Measurements from ENCODE around the gene PAPOLG.
"Not testable (repeated sequence)": the region's sequence is repeated elsewhere in the genome, so short reads cannot be mapped to it uniquely, and the experiment has no call there.

The PAPOLG gene

GRCh38 chr2:60775048-60775639 lies 19.1 kb downstream of the PAPOLG start:
- DNase-seq: no peak

- DNase-seq: no peak
Measured at GRCh38 chr2:60778352-60778751, 22.3 kb downstream of the PAPOLG start.

GRCh38 chr2:60779426-60779825 lies 23.4 kb downstream of the PAPOLG start:
- no peak for DNase-seq

GRCh38 chr2:60780721-60781120 lies 24.7 kb downstream of the PAPOLG start:
- no peak for DNase-seq

- no peak for DNase-seq
Measured at GRCh38 chr2:60793169-60793568, 37.1 kb downstream of the PAPOLG start.

DNA sequence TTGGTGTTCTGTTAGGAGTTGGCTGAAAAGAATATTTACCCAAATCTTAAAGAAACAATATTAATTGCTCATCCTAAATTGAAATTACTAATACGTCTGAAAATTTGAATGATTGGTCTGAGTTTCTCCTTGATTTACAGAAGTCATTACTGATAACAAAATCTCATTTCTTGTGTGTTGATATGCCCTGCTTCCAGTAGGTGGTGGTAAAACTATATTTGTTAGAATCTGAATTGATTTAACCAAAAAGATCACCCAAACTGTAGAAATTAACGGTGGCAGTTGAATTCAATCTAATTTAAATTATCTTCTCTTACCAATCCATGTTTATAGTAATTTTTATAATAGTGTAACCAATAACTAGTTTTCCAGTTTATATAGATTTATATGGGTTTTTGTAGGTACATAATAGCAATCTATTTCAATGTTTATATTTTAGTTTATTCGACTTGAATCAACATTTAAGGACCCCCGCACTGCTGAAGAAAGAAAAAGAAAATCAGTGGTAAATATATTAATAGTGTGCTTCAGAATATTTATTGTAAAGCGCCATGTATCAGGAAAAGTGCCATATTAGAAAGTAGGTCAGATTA lies 38.3 kb downstream of the PAPOLG start:
- DNase-seq: no peak

DNA sequence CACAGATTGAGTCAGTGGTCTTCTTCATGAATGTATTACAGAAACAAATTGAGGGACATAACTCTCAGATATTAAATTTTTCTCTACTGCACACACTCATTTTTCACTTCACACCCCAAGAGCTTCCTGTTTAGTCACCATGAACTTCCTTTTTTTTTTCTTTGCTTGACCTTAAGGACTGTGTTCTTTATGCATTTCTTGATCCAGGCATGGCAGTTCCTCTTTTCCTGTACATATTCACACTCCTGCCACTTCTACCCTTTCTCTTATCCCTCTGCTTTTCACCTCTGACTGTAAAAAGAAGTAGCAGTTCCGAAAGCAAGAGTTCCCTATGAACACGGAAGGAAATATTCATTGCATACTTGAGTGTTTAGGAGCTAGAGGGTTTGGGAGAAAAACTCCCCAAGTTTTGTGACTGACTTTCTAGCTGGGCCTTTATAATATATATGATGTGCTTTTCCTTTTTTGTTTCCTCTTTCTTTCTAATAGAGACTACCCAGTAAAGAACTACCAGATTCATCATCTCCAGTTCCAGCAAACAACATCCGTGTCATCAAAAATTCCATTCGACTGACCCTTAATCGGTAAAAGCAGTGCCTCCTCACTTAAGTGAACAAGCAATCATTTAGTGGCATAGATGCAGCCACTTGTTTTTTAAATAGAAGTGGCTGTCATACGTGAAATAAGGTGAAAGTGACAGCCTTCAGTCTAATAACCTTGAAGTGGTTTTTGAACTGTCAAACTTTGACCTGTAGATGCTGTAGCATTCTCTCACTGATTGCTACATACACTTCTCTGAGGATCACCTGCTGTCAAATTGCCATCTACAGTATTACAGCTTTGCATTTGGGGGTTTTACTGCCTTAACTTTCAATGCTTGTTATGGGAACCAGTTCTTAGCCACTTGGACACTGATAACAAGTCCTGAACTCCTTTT lies 40.8 kb downstream of the PAPOLG start:
- no peak for DNase-seq

- no peak for DNase-seq
Measured at GRCh38 chr2:60804473-60804872, 48.4 kb downstream of the PAPOLG start.

GRCh38 chr2:60806595-60806987 lies 50.5 kb downstream of the PAPOLG start:
- no peak for DNase-seq

DNA sequence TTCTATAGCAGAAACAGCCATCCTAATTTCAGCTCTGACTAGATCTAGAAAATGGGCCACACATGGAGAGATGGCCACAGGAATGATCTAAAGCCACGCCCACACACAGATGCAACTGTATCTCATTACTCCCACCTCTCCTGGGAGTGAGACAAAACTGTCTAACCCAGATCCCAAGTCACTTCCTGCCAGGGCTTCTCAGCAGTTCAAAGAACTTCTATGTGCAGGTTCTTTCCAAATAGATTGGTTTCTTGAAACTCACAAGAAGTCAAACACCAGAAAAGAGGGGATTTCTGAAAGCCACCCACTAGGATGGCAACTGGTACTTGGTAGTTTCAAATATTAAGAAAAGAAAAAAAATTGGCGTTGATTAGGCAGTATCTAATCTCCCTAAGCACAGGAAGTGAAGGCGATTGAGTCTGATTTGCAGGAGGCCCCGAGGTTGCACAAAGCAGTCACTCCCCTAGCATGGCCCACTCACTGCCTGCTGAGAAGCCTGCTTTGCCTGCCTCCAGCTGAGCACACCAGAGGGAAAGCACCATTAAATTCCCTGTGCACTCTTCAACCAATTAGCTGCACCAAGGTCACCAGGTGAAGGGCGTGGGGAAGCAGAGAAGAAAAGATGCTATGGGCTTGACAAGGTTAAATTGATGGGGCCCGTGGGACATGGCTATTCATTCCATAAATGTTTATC lies 51.1 kb downstream of the PAPOLG start:
- DNase-seq: peak in 1 of 4 experiments; percentile 12

DNA sequence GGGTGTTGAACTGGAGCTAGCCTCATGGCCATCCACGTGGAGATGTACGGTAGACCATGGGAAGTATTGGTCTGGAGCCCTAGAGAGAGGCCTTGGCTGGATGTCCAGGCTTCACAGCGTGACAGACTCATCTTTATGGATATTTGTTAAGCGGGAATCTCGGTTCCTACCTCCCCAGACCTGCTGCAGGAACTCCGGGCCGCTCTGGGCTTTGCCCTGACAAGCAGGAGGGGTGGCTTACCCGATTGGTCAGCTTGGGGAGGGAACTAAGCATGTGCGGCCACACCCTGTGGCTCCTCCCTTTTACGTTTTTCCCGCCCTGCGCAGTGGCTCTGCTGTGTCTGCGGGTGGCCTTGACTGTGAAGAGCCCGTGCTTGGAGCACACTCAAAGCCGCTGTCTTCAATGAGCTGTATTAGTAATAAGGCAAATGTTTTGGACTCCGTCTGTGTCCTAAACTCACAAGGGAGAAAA lies 52.3 kb downstream of the PAPOLG start:
- no peak for DNase-seq

DNA sequence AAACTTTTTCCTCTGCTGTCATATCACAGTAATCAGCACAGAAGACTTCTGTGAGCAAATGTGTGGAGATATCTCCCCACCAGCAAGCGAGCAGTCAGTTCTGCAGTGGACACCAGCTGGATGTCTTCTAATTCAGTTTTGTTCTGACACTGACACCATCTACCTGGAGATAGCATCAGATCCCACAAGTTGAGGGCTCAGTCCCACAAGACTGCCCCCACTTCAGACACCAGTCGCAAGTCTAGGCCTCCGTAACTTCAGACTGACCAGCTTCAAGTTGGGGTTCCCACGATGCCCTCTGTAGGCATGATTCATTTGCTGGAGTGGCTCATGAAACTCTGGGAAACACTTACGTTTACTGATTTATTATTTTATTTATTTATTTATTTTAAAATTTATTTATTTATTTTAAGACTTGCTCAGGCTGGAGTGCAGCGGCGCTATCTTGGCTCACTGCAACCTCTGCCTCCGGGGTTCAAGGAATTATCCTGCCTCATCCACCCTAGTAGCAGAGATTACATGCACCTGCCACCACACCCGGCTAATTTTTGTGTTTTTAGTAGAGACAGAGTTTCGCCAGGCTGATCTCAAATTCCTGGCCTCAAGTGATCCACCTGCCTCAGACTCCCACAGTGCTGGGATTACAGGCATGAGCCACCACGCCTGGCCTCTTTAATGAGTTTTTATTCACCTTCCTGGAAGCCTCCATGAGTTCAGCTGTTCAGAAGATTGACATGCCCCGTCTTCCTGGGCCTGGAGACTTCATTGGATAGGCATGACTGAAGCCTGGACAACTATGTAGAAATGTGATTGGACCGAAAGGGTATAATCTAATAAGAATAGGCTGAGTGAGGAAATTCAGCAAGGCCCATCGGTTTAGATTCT lies 55.7 kb downstream of the PAPOLG start:
- no peak for DNase-seq

- DNase-seq: not testable (repeated sequence)
Measured at GRCh38 chr2:60817191-60817590, 61.1 kb downstream of the PAPOLG start.

- no peak for DNase-seq
Measured at GRCh38 chr2:60818272-60818671, 62.2 kb downstream of the PAPOLG start.

DNA sequence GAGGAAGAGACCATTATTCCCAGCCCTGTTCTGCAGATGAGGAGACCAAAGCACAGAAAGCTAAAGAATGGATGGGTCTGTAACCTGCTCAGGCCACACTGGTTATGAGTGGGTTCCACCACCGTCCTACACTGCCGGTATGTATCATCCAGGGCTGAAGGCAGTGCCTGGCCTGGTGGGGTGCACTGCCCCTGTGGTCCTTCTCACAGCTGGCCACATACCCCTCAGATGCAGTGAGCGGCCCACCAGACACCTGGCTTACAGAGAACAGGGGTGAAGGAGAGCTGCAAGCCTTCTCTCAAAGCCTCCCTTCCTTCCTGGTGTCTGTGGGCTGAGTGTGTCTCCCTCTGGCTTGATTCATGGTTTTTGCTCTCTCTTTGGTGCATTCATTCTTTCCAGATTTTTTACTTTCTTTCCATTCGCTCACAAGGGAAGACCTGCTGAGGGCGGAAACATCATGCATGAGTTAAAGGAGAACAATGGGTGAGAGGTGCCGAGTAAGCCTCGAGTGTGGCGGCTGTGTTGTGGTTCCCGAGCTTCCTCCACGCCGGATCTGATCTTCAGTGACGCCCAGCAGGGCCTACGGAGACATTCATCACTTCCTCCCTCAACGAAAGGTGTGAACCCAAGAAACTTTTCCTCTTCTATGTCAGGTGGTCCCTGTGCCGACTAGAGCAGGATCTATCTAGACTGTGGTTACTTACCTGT lies 63.2 kb downstream of the PAPOLG start:
- DNase-seq: peak; percentile 30 to 58 (median 42)

DNA sequence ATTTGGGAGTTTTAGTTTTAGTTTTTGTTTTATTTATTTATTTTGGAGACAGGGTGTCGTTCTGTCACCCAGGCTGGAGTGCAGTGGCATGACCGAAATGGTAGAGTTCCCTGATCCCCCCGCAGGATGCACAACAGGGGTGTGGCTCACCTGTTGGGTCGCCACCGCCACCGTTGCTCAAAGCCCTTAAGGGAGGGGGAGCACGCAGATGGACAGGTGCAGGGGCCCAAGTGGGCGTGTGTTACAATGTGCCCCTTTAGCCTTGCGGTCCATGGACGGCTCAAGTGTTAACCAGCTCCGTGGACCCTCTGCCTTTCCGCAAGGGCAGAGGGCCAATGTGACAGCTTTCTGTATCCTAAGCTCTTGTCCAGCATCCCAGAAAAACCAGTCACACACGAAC lies 63.9 kb downstream of the PAPOLG start:
- no peak for DNase-seq

DNA sequence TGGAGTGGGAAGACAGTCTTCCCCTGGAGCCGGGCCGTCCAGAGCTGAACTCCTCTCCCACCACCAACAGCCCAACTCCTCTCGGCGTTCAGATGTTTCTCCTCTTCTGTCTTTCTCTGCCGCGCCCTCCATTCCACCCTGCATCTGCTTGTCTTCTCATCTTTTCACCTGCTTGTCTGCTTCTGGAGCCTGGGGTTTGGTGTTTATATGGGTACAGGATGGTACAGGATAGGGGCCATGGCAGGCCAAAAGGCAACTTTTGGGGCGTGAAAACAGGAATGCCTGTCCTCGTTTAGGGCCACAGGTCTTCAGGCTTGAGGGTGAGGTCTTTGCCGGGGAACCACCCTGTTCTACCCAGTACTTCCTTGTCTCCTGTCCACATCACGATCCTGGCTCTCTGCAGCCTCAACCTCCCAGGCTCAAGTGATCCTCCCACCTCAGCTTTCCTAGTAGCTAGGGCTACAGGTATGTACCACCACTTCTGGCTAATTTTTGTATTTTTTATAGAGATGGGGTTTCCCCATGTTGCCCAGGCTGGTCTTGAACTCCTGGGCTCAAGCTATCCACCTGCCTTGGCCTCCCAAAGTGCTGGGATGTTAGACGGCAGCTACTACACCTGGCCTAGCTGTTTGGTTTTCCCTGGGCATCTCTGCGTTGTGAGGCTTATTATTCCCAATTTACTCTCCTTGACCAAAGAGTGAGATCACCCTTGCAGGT lies 64.5 kb downstream of the PAPOLG start:
- DNase-seq: no peak

GRCh38 chr2:60821133-60821469 lies 65.0 kb downstream of the PAPOLG start:
- no peak for DNase-seq

- DNase-seq: no peak
Measured at GRCh38 chr2:60821587-60822302, 65.7 kb downstream of the PAPOLG start.

DNA sequence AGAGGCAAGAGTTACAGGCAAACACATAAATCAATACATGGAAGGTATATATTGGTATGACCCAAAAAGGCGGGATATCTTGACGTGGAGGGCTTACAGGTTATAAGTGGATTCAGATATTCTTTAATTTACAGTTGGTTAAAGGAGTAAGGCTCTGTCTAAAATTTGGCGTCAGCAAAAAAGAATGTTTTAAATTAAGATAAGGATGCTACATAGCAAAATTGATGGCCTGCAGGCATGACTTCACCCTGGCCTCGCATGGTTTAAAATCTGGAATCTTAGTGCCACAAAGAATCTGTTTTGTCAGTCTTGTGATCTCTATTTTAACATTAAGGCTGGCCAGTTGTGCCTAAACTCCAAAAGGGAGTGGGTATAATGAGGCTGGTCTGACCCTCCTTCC lies 66.9 kb downstream of the PAPOLG start:
- no peak for DNase-seq

Measured in activated CD4-positive, CD25-positive, alpha-beta regulatory T cell (primary cell).